ENCODE results near the gene RGS18.
"Not testable (repeated sequence)": the region's sequence is repeated elsewhere in the genome, so short reads cannot be mapped to it uniquely, and the experiment has no call there.

The RGS18 gene

GRCh38 chr1:192167911-192168700, 9.8 kb downstream of the RGS18 start:
- DNase-seq: peak; percentile 17

- DNase-seq: no peak
Measured at GRCh38 chr1:192168964-192169363, 10.7 kb downstream of the RGS18 start.

- no peak for DNase-seq
Measured at GRCh38 chr1:192170196-192170984, 12.1 kb downstream of the RGS18 start.

GRCh38 chr1:192171123-192171522, 12.9 kb downstream of the RGS18 start:
- no peak for DNase-seq

GRCh38 chr1:192175971-192176370, 17.7 kb downstream of the RGS18 start:
- DNase-seq: no peak

GRCh38 chr1:192183788-192184187, 25.5 kb downstream of the RGS18 start:
- no peak for DNase-seq

GRCh38 chr1:192186197-192186596, 27.9 kb downstream of the RGS18 start:
- no peak for DNase-seq

- DNase-seq: no peak
Measured at GRCh38 chr1:192190066-192190465, 31.8 kb downstream of the RGS18 start.

- DNase-seq: no peak
Measured at GRCh38 chr1:192201303-192201702, 43.0 kb downstream of the RGS18 start.

GRCh38 chr1:192224396-192224795, 66.1 kb downstream of the RGS18 start:
- no peak for DNase-seq

GRCh38 chr1:192224846-192225245, 66.6 kb downstream of the RGS18 start:
- no peak for DNase-seq

GRCh38 chr1:192225266-192225665, 67.0 kb downstream of the RGS18 start:
- DNase-seq: no peak

- no peak for DNase-seq
Measured at GRCh38 chr1:192225703-192226102, 67.4 kb downstream of the RGS18 start.

GRCh38 chr1:192227330-192227729, 69.1 kb downstream of the RGS18 start:
- DNase-seq: no peak

- not testable (repeated sequence) for DNase-seq
Measured at GRCh38 chr1:192227980-192228379, 69.7 kb downstream of the RGS18 start.

GRCh38 chr1:192232817-192233417, 74.7 kb downstream of the RGS18 start:
- DNase-seq: no peak

GRCh38 chr1:192235127-192235526, 76.9 kb downstream of the RGS18 start:
- DNase-seq: no peak

All from femur (tissue), 1 donor.